NCI-H774 (cell line): ENCODE data around the gene COTL1.
"Not testable (repeated sequence)": the region's sequence is repeated elsewhere in the genome, so short reads cannot be mapped to it uniquely, and the experiment has no call there.

Experiments
- DNase-seq: peaks from one replicate; lab custom pipeline; 2025; lab: John Stamatoyannopoulos, UW

Gene COTL1

DNA sequence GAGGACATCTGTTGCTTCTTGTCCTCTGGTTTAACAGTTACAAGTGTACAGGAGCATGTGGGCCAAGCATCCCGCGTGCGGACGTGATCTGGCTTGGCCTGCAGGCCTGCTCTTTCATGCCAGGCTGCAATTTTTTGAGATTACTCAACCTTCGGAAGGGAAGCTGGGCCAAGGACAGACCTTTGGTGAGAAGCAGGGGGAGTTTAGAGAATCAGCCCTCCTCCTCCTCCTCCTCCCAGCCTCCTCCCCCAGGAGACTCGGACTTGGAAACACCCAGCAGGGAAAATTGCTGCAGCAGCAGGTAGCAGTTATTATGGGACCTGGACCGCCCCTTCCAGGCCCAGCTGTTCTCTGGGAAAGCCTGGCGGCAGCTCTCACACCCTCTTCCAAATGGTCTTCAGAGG is 25.3 kb upstream of the COTL1 start:
- DNase-seq: no peak

DNA sequence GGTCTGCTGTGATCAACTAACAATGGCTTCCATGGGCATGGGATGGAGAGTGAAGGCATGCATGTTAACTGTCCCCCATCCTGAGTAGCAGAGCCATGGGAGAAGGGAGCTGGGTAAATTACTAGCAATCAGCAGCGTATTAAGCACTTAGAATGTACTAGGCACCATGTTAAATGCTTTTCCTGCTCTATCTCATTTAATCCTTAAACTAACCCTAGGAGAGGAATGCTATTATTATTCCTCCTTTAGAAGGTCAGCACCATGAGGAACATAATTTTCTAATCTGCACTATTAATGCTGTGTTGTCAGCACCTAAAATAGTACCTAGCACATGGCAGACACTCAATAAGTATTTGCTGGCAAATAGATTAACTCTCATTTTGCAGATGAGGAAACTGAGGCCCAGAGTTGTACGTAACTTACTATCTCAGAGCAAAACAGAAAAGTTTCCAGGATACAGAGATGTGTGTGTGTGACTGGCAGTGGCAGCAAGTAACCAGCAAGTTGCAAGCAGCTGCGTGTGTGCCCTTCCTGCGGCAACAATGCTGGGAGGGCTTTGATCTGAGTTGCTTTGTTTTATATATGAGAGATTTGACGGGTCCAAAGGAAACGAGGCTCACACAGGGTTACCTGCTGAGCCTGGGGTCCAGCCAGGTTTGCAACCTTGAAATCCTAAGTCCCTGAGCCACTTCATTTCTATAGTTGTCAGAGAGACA is 23.9 kb upstream of the COTL1 start:
- no peak for DNase-seq

DNA sequence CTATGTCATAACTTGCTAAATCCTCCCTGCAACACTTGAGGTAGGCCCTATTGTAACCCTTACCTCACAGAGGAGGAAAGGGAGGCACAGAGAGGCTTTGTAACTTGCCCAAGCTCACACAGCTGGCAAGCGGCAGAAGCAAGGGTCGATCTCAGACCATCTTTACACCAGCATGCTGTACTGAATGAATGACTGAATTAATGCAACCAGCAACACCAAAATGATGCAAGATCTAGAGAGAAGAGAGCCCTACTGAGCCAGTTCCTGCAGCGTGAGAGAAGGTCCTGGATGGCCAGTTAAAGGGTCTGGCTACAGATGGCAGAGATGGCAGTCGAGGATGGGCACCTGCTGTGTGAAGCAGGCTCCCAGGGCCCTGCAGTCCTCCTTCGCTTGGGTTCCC is 22.3 kb upstream of the COTL1 start:
- no peak for DNase-seq

DNA sequence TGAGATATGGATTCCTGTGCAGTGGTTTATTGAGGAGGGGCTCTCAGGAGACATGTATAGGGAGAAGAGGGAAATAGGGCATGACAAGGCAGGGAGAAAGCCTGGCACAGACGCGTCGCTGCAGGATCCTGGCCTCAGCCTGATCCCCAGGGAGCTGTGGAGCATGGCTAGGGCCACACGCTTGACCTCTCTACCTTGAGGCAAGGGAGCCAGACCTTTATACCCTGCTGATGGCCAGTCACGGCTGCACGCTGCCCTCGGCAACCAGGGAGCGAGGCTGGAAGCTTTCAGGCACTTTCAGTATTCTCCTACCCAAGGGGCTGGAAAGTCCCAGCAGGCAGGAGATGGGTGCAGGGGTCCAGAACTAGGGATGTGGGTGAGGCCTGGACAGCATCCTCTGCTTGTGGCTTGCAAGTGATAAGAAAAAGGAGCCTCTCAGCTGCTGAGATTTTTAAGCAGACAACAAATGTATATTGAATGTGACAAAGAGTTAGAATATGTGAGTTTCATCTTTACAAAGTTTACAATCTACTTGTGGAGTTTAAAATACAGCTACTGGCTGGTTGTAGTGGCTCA is 20.4 kb upstream of the COTL1 start:
- no peak for DNase-seq

DNA sequence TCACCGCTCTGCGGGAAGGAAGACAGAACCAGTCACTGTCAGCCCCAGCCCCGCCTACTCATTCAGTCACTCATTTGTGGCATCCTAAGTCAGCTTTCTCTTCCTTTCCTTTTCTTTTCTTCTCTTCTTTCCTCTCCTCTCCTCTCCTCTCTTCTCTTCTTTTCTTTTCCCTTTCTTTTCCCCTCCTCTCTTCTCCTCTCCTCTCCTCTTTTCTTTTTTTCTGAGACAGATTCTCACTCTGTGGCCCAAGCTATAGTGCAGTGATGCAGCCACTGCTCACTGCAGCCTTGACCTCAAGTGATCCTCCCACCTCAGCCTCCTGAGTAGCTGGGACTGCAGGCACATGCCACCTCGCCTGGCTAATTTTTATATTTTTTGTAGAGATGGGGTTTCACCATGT is 19.8 kb upstream of the COTL1 start:
- no peak for DNase-seq

DNA sequence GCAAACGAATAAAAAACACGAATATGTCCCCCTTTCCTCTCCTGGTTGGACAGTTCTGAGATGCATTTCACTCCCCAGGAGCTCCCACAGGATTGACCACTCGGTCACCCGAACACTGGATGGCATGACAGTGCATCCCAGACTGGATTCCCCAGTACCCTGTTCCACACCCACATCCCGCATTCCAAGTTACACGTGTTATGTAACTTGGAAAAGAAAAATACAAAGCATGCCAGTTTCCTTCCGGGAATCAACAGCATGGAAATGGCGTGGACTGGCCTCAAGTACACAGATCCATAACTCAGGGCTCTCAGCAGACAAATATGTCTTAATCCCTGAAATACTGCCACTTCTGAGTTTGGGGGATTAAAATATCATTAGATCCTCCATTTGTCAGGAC is 17.8 kb upstream of the COTL1 start:
- DNase-seq: no peak

DNA sequence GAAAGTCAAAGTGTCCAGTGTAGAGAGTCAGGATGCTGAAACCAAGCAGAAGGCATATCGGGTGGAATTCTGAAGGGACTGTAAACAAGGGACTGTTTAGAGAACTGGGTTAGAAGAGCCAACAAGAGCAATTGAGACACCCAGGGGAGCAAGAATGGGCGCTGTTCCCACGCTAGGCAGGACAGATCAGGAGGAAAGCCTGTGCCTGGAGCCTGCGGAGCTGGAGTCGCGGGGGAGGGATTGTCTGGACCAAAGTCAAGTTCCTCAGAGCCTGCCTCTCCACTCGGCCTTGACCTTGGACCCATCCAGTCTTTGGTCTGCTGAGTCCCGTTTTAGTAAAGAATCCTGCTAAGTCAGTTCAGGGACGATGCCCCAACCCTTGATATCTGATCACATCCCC is 15.7 kb upstream of the COTL1 start:
- DNase-seq: no peak

DNA sequence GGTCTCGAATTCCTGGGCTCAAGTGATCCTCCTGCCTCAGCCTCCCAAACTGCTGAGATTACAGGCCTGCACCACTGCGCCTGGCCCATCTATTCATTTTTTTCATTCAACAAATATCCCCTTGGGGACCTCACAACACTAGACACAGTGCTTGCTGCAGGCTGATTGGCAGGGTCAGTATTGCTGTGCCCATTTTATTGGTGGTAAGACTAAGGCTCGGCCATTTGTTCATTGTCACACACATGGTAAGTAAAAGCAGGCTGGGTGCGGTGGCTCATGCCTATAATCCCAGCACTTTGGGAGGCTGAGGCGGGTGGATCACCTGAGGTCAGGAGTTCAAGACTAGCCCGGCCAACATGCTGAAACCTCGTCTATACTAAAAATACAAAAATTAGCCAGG is 15.0 kb upstream of the COTL1 start:
- not testable (repeated sequence) for DNase-seq

DNA sequence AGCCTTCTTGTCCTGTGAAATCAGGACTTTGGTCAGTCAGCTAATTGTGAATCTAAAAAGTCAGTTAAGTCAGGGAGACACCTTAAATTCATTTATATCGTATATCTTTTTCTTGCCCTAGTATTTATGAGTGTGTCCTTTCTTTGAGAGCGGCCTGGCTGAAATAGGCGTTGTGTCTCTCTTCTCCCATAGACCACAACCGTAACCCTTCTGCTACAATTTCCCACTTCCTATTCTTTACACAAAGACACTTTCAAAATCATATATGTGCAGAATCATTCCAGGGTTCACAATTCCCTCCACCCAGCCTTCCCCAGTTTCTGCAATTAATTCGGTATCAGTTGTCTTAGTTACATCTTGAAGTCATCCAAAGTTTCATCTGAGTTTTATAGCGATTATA is 14.0 kb upstream of the COTL1 start:
- no peak for DNase-seq

DNA sequence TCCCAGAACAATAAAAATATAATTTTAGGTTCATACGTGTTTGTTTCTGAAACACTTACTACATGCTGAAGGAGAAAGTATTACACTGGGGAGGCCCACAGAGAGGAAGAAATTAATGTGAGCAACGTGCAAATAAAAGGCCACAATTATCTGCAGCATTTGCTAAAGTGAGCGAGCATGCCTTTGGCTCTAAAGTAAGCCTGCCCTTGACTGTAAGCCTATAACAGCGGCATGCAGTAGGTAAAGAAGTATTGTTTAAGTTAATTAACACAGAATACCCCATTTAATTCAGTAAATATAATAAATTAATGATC is 13.2 kb upstream of the COTL1 start:
- DNase-seq: no peak

DNA sequence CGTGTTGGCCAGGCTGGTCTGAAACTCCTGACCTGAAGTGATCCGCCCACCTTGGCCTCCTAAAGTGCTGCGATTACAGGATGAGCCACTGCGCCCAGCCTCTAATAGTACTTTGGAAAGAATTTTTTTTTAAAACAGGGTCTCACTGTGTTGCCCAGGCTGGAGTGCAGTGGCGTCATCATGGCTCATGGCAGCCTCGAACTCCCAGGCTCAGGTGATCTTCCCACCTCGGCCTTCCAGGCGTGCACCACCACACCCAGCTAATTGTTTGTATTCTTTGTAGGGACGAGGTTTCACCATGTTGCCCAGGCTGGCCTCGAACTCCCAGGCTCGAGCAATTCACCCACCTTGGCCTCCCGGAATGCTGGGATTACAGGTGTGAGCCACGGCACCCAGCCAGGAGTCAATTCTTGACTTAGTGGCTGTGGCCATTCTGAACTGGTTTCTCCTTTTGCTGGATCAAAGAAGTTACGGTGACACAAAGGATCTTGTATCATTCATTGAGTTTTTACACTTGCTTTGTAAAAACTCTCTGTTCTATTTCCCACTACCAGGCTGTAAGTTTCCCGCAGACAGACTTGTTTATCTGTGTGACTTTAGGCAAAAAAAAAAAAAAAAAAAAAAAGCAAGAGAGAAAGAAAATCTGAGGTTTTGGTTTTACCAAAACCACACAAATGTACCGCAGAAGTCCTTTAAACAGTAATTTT is 12.7 kb upstream of the COTL1 start:
- DNase-seq: no peak

DNA sequence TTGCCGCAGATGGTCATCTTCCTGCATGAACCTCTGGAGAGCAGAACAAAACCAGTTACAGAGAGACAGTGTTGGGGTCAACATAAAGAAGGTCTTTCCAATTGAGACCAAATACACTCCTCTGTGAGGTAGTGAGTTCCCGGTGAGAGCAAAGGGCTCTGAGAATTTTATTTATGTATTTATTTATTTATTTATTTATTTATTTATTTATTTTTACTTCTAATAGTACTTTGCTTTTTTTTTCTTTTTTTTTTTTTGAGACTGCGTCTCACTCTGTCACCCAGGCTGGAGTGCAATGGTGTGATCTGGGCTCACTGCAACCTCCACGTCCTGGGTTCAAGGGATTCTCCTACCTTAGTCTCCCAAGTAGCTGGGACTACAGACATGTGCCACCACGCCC is 12.1 kb upstream of the COTL1 start:
- no peak for DNase-seq

DNA sequence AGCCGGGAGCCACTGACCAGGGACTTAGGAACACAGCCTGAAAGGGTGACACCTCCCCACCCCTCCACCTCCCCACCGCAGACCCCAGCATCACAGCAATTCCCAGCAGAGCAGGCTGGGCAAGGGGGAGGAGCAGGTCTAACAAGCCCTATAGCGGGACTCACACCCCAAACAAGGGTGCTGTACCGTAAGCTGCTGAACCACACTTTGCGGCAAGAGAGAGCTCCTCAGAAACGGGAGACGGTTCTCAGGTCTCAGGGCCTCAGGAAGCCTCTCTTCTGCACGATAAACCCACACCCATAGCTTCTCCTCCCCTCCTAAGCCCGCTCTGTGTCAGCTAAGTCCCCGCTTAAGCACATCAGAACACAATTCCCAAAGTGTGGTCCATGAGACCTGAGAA is 11.7 kb upstream of the COTL1 start:
- DNase-seq: no peak

DNA sequence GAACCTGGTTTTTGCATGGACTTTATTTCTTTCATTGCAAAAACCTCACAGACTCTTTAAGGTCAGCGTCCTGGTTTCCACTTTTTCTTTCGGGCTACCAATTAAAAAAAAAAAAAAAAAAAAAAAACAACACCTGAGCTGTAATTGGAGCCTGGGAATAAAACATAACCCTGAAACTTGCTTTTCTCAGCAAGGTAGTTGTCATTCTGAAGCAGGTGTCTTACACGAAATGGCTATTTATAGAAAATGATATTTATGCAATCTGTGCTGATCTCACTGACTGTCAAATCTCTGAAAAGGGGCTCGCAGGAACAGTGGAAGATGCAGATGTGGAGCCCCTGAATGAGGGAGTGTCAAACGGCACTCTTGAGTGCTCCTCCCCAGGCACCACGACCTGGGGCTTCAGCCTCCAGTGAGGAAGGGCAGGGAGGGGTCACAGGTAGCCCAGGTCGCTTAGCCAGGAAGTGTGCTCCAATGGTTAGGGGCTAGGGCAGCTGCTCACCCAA is 10.4 kb upstream of the COTL1 start:
- no peak for DNase-seq

DNA sequence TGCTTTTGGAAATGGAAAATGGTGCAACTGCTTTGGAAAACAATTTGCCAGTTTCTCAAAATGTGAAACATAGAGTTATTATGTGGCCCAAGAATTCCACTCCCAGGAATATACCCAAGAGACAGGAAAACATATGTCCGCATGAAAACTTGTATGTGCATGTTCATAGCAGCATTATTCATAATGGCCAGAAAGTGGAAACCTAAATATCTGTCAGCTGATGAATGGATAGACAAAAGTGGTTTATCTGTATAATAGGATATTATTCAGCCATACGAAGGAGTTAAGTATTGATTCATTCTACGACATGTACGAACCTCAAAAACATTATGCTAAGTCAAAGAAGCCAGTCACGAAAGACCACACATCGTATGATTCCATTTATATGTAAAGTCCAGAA is 7.7 kb upstream of the COTL1 start:
- DNase-seq: no peak

DNA sequence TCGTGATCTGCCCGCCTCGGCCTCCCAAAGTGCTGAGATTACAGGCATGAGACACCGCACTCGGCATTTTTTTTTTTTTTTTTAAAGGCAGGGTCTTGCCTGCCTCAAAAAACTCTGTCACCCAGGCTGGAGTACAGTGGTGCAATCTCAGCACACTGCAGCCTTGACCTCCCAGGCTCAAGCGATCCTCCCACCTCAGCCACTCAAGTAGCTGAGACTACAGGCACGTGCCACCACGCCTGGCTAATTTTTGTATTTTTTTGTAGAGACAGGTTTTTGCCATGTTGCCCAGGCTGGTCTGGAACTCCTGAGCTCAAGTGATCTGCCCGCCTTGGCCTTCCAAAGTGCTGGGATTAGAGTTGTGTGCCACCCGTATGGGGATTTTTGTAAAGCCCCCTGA is 3.0 kb upstream of the COTL1 start:
- not testable (repeated sequence) for DNase-seq

DNA sequence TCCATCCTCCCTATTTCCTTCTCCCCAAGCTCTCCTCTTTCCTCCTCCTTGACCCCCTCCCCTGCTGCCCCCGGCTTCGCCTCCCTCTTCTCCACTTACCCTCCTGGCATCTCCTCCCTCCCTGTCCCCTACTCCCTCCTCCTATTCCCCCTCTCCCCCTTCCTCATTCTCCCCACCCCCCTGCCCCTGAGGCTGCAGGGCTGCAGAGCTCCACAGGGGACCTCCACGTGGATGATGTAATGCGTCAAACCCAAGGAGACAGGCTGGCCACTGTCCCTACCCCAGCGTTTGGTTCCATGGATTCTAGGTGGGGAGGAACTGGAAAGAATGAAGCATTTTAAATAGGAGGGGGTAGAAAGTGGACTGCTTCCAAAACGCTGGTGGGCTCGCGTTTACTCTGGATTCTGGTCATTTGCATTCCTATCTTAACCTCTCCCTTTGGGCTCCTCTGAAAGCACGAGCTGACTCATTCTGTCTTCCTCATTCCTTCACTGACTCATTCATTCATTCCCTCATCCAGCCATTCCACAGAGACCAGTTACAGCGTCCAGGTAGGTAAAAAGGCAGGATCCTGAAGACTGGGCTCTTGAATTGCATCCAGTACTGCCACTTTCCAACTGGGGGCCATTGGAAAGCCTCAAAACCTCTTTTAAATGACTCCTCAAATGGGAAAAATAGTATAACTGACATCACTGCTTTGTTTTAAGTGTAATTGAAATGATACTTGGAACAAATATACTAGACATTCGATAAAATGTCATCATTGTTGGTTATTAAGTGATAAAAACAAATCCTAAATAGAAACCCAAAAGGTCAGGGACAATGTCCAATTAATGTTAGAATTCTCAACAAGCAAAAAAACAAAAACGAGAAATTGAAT is 943 bp upstream of the COTL1 start:
- no peak for DNase-seq

DNA sequence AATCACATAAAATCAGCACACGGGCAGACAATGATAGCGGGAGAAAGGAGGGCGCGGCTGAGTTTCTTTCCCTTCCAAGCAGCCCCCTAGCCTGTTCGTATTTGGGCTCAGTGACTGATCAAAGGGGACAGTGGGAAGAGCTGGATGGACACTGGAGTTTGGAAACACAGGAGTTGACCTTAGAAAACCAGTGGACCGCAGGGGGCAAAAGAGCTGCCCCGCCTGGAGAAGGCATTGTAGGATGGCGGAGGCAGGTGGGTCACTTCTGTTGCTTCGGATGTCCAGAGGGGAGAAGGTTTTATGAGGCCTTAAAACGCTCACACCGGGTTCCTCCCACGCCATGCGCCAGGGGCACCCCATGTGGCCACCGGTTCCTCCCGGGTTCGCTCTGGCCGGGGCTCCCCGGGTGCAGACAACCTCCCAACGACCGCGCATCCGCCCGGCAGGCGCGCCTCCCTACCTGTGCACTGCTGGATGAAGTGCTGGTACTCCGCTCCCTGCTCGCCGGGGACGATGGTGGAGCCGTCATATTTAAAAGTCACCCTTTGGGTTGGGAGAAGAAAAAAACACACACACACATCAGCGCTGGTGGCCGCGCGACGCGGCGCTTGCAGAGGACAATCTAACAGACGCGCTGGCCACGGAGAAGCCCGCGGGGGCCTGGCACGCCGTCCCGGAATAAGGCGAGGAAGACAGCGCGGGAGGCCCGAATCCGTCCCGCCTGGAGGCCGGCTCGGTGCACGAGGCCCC is 662 bp downstream of the COTL1 start:
- no peak for DNase-seq

DNA sequence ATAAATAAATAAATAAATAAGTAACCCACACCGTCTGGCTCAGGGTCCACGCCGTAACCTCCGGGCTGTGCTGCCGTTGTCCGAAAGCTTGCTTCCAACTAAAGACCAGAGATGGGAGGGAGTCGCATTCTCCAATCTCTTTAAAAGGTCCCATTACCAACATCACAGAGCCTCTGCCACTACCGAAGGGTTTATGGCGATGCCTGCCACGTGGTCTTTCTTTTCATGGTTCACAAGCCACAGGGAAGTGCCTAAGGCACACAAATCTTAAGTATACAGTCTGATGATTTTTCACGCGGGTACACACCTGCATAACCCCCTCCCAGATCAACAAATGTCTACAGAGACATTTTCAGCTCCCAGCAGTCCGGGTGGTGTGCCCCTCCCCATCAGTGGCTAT is 1.4 kb downstream of the COTL1 start:
- no peak for DNase-seq

DNA sequence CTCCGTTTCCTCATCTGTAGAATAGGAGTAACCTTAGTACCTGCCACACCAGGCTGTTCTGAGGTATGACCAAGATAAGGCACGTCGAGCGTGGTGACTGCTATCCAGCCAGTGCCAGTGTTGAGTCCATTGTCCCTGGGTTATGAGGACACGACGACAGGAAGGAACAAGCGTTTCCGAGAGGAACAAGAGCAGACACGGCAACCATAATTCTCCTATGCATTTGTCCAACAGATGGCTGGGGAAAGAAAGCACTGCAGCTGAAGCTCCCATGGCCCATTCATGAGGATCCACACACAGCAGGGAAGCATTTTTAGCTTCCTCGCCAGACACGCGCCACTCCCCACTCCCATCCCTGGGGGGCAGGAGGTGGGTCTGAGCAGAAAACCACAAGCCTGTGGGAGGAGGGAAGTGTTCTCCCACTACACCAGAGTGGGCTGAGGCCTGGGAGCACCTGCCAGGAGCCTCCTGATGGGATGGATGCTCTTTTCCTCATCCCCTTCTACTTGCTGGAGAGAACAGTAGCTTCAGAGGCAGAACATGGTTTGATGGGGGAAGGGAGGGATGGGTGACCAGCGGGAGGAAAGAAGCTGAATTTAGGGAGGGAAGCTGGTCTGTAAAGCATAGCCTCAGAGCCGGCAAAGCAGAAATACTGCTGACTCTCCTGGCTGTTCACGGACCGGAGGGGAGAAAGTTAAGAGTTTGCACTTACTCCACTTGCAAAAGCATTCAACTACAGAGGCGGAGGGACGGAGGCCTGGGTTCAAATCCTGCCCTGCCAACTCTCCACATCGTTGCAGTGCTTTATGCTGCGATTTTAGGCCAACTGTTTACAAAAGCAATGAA is 2.7 kb downstream of the COTL1 start:
- no peak for DNase-seq

DNA sequence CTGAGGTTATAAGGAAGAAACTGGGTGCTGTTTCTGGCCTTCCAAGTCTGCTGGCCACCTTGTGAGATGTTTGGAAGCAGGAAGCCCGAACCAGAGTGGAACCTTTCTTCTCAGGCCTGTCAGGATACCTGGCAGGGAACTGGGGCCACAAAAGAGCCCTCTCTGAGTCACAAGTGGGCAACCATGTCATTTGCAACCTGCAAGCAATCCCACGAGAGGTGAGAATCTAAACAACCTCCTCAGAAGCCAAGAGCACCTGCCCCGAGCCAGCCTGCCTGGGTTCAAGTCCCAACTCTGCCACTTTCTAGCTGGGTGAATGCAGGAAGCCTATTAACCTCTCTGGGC is 3.3 kb downstream of the COTL1 start:
- DNase-seq: no peak
